HUES6 (cell line): Measurements from ENCODE around the gene LRRC15.

Experiments
- H3K27ac ChIP-seq: 2 replicates; pipeline ENCODE4 v1.7.0; 2013; ENCODE audit warnings: low read depth, mild to moderate bottlenecking, low read length, inconsistent platforms
- H3K27me3 ChIP-seq: 2 replicates; pipeline ENCODE4 v1.6.1; 2013; ENCODE audit warnings: low read length; ENCODE audit not compliant: control insufficient read depth, insufficient read depth
- H3K36me3 ChIP-seq: 2 replicates; pipeline ENCODE4 v1.6.1; 2013; ENCODE audit warnings: low read length; ENCODE audit not compliant: control insufficient read depth, insufficient read depth
- H3K4me1 ChIP-seq: 2 replicates; pipeline ENCODE4 v1.6.1; 2013; ENCODE audit warnings: low read length; ENCODE audit not compliant: control insufficient read depth, insufficient read depth
- H3K4me3 ChIP-seq: 2 replicates; pipeline ENCODE4 v1.5.1; 2013; ENCODE audit warnings: low read depth, low read length
- H3K9ac ChIP-seq: one replicate; pipeline ENCODE4 v1.6.1; 2013; ENCODE audit warnings: mild to moderate bottlenecking, low read length
- H3K9me3 ChIP-seq: 2 replicates; pipeline ENCODE4 v1.6.1; 2013; ENCODE audit warnings: low read depth, low read length; ENCODE audit not compliant: control insufficient read depth, insufficient read depth

LRRC15 gene

DNA sequence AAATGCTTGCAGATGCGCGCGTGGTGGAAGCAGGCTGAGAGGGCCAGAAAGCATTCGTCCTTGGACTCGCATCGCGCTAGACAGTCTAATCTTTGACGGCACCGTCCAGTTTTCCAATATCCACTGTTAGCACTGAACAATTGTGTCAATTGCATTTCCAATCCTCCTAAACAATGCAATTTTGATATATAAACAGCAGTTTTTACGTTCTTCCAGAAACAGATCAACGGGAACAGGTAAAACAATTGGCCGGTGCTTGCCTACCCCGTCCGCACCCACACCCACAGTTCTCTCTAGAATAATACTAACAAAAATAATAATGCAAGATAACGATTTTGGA, 35.6 kb downstream of the LRRC15 start:
- no peak overlapping the region for H3K9ac ChIP-seq
- H3K27ac ChIP-seq = no peak overlapping the region
- H3K27me3 ChIP-seq = peaks cover 28% of the 10 kb centered on the region
- no peak overlapping the region for H3K4me3 ChIP-seq
- no peaks in the 10 kb centered on the region for H3K9me3 ChIP-seq
- no peaks in the 10 kb centered on the region for H3K36me3 ChIP-seq
- peaks cover 14% of the 10 kb centered on the region; the same call in 1 of the 2 replicates for H3K4me1 ChIP-seq

DNA sequence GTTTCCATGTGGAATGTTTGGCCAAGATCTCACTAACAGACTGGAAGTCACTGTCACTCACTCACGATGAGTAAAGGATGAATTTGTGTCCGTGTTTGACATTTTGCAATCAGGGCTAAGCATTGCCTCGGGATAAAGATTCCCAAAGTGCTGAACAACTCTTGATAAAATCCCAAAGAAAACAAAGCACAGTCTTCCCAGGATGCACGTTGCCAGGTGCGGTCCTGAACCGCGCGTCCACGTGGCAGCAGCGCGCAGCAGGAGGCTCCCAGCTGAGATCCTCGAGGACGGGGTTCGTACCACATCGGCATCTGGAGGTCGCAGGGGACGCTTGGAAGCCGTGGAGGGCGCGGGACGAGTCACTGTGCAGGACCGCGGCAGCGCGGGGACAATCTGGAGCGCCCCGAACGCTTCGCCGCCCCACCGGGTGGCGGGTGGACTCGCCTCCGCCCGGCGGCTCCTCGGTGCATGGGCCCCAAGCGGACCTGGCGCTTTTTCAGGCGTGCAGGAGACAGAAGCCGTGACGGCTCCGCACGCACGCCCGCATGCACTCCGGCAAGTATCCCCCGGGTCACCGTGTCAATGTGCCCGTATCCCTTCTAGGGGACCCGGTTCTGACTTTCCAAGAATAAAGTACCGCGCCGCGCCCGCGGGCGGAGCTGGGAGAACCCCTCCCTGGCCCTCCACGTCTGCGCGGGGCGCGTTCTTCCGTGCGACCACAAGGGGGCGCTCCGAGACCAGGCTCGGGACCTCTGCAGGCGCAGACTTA, 36.1 kb downstream of the LRRC15 start:
- Histone ChIP-seq H3K9ac (peak overlapping the region; percentile 64), H3K27ac (no peak overlapping the region), H3K36me3 (no peaks in the 10 kb centered on the region), H3K27me3 (peaks cover 28% of the 10 kb centered on the region), H3K4me3 (peak overlapping the region; percentile 56), H3K9me3 (no peaks in the 10 kb centered on the region), H3K4me1 (peaks cover 14% of the 10 kb centered on the region; the same call in 1 of the 2 replicates)

DNA sequence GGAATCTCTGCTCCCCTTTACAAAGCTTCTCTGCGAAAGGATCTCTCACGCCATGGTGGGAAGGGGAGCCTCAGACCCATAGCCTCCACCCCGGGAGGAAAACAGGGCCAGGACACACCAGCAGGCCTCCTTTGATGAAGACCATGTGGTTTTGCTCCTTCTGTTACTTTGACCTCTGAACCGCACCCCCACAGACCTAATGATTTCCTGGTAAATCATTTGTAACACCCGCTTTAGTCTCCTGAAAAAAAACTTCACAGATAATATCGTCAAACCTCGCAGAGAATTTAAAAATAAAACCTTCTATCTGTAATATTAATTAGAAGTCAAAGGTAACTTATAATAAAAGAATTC, 36.7 kb downstream of the LRRC15 start:
- H3K4me1 ChIP-seq = peaks cover 14% of the 10 kb centered on the region; the same call in 1 of the 2 replicates
- no peaks in the 10 kb centered on the region for H3K36me3 ChIP-seq
- H3K27ac ChIP-seq = no peak overlapping the region
- no peaks in the 10 kb centered on the region for H3K9me3 ChIP-seq
- H3K4me3 ChIP-seq = no peak overlapping the region
- no peak overlapping the region for H3K9ac ChIP-seq
- H3K27me3 ChIP-seq = peaks cover 28% of the 10 kb centered on the region

DNA sequence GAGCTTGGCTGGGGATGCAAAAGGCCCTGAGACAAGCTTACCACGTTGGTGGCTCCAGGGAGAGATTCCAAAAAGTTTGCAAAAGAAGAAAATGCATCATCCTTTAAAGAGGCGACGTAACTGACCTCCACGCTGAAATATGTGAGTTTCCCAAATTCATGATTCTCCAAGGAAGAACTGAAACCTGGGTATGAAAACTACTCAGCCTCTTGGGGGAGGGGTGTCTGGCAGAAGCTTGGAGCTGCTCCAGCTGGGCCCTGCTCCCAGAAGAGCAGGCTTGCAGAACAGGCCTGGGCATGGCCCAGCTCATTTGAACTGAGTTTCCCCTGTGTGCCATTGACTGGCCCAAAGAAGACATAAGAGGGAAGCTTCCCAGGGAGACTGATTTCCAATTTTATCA, 39.0 kb downstream of the LRRC15 start:
- Histone ChIP-seq H3K27ac (no peak overlapping the region), H3K4me1 (peaks cover 5% of the 10 kb centered on the region; the same call in 1 of the 2 replicates), H3K9ac (no peak overlapping the region), H3K4me3 (no peak overlapping the region), H3K36me3 (no peaks in the 10 kb centered on the region), H3K9me3 (peaks cover 9% of the 10 kb centered on the region; the same call in 1 of the 2 replicates), H3K27me3 (peaks cover 28% of the 10 kb centered on the region)

DNA sequence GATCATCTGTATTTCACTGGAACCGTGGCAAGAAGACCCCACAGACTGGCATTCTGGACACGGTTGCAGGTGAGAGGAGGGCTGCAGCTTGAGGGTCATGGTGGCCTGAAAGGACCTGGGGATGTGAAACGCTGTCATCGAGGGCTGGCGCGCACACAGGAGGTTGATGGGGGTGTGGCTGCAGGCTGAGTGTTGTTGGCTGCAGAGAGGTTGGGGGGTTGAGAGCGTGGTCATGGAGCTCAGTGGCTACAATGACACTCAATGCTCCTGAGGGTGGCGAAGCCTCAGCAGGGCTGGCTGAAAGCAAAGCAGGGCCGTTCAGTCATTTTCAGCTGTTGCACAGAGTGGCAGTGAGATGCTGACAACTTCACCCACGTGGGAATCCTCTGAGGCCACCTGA, 39.4 kb downstream of the LRRC15 start:
- H3K4me1 ChIP-seq = peaks cover 5% of the 10 kb centered on the region; the same call in 1 of the 2 replicates
- H3K27ac ChIP-seq = no peak overlapping the region
- H3K9me3 ChIP-seq = peaks cover 9% of the 10 kb centered on the region; the same call in 1 of the 2 replicates
- H3K4me3 ChIP-seq = no peak overlapping the region
- H3K27me3 ChIP-seq = peaks cover 28% of the 10 kb centered on the region
- no peak overlapping the region for H3K9ac ChIP-seq
- H3K36me3 ChIP-seq = no peaks in the 10 kb centered on the region

DNA sequence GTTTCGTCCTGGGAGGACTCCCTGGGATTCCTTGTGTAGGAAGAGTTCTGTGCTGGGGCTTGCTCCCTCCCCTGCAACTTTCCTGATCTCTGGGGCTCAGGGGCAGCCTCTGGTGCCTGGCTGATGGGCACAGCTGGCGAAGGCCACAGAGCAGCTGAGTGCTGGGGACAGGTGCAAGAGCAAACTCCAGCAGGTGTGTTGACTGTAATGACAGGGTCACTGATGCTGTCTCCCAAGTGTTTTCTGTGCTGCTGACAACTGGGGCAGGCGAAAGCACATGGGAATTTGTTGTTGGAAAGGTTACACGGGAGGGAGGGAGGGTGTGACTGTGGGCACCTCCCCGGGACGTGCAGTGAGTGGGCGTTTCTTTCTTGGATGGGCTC, 40.0 kb downstream of the LRRC15 start:
- peaks cover 5% of the 10 kb centered on the region; the same call in 1 of the 2 replicates for H3K4me1 ChIP-seq
- no peak overlapping the region for H3K27ac ChIP-seq
- H3K9me3 ChIP-seq = peaks cover 9% of the 10 kb centered on the region; the same call in 1 of the 2 replicates
- no peak overlapping the region for H3K9ac ChIP-seq
- no peak overlapping the region for H3K4me3 ChIP-seq
- peaks cover 28% of the 10 kb centered on the region for H3K27me3 ChIP-seq
- no peaks in the 10 kb centered on the region for H3K36me3 ChIP-seq

DNA sequence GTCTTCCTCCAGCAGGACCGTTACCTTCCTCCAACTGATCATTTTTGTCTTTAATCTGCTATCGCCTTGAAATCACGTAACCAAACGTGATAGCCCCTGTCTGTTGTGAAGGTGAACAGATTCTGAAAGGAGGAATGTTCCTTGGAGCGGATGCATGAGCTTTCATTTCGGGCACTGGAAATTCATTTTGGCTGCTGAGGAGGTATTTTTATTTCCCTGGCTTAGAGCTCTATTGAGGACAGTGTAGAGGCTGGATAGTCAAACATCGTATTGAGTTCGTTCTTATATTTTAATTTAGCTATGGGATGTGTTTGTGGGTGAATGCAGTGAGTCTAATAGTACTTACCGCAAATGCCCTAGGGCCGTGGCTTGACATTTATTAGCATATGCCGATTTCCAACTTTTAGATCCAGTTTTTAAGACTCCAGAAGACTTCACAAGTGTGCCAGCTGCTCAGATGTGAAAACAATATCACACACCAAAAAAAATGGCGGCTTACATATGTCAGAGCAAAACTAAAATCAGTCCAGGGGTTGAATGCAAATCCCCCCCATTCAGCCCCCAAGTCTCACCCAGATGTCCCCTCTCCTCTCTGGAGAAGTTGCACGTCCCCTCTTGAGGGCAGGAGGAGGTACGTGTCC, 40.5 kb downstream of the LRRC15 start:
- Histone ChIP-seq H3K27ac (no peak overlapping the region), H3K4me3 (no peak overlapping the region), H3K9me3 (peaks cover 11% of the 10 kb centered on the region; the same call in 1 of the 2 replicates), H3K9ac (no peak overlapping the region), H3K27me3 (peaks cover 25% of the 10 kb centered on the region), H3K4me1 (peaks cover 5% of the 10 kb centered on the region; the same call in 1 of the 2 replicates), H3K36me3 (no peaks in the 10 kb centered on the region)

DNA sequence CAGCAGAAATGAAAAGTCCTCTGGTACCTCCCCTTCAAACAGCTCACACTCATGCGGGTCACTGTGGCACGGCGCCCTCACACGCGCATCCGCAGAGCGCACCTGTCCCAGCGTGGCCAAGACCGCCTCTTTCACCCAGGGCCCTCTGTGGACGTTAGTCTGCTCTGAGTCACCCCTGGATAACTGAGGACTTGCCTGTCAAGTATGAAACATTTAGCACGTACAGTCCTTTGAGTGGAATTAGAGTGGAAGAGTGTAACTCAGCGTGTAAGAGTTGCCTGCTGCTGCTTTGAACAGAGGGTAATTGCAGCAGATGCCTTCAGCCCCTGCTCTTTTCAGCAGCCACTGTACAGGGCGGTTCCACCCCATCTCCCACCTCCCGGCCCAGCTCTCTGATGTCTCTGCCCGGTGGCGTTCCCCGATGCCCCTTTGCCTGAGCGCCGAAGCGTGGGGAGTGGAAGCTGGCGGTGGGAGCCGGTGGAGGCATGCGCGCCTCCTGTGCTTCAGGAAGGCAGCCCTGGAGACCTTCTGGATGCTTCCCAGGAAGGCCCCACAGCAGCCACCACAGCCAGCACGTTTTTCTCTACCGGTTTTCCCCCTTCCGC, 41.4 kb downstream of the LRRC15 start:
- H3K36me3 ChIP-seq = no peaks in the 10 kb centered on the region
- peaks cover 2% of the 10 kb centered on the region; the same call in 1 of the 2 replicates for H3K4me1 ChIP-seq
- no peak overlapping the region for H3K4me3 ChIP-seq
- H3K27me3 ChIP-seq = peaks cover 17% of the 10 kb centered on the region
- no peak overlapping the region for H3K27ac ChIP-seq
- H3K9me3 ChIP-seq = peaks cover 11% of the 10 kb centered on the region; the same call in 1 of the 2 replicates
- no peak overlapping the region for H3K9ac ChIP-seq

DNA sequence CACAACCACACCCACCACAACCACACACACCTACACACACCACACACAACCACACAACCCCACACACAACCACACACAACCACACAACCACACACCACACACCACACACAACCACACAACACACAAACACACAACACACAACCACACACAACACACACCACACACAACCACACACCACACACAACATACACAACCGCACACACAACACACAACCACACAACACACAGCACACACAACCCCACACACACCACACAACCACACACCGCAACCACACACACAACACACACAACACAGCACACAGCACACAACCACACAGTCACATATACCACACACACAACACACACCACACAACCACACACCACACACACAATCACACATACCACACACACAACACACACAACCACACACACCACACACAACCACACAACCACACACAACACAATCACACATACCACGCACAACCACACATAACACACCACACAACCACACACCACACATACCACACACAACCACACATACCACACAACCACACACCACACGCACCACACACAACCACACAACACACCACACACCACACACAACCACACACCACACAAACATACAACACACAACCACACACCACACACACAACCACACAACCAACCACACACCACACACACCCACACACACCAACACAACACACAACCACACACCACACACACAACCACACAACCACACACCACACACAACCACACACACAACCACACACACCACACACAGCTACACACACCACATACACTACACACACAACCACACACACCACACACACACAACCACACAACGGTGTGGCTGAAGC, 42.1 kb downstream of the LRRC15 start:
- H3K27me3 ChIP-seq = peaks cover 10% of the 10 kb centered on the region
- peaks cover 17% of the 10 kb centered on the region for H3K9me3 ChIP-seq
- H3K4me1 ChIP-seq = no peaks in the 10 kb centered on the region
- H3K9ac ChIP-seq = no peak overlapping the region
- no peak overlapping the region for H3K4me3 ChIP-seq
- H3K27ac ChIP-seq = no peak overlapping the region
- H3K36me3 ChIP-seq = no peaks in the 10 kb centered on the region

DNA sequence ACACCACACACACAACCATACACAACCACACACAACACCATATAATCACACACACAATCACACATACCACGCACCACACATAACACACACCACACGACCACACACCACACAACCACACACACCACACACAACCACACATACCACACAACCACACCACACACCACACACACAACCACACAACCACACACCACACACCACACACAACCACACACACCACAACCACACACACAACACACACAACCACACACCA, 42.6 kb downstream of the LRRC15 start:
- H3K27ac ChIP-seq = no peak overlapping the region
- peaks cover 22% of the 10 kb centered on the region for H3K9me3 ChIP-seq
- H3K27me3 ChIP-seq = peaks cover 4% of the 10 kb centered on the region
- no peaks in the 10 kb centered on the region for H3K36me3 ChIP-seq
- no peak overlapping the region for H3K4me3 ChIP-seq
- no peaks in the 10 kb centered on the region for H3K4me1 ChIP-seq
- H3K9ac ChIP-seq = no peak overlapping the region
